ACHN (cell line): ENCODE measurements around the gene SRGAP3.
A peak's percentile ranks its signal among the peaks of the same experiment; 100 is the strongest.

Experiments used
- DNase-seq: peaks from one replicate; pipeline ENCODE4 v3.0.0-alpha.2; 2015
- in situ Hi-C: cut with HindIII; loops from 2 replicates; pipeline ENCODE4 v1.10.0; 2017; ENCODE audit warnings: low sequenced_read_pairs, low pct_ligation_motif_present, low pct_unique_long_range_greater_than_20kb

SRGAP3 gene

DNA sequence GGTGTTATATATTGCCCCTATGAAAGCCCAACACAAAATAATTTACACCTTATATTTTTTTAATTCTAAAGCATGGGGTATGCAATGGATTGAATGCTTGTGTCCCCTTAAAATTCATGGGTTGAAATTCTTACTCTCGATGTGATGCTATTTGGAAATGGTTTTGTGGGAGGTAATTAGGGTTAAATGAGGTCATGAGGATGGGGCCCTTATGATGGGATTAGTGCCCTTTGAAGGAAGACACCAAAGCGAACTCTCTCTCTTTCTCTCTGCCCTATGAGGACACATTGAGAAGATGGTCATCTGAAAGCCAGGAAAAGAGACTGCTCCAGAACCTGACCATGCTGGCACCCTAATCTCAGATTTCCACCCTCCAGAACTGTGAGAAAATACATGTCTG lies 7.6 kb upstream of the SRGAP3 start:
- in situ Hi-C loops = no loop called here
- DNase-seq = no peak

DNA sequence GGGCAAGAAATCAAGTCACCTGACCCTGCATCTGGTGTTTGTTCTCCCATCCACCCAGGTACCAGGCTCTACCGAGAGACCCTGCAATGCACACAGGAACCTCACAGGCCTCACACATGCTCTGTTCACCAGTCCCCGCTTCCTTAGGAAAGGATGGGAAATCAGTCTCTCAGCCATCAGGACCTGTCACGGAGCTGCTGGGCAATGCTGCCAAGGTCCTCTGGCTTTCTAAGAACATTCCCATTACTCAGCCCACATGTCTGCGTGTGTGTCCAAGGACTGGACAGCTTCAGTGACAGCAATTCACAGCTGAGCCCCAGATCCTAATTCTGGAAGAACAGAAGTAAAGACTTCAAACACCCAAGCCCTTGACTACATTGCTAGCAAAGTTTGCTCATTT lies 6.5 kb upstream of the SRGAP3 start:
- DNase-seq = no peak
- in situ Hi-C loops = no loop called here

DNA sequence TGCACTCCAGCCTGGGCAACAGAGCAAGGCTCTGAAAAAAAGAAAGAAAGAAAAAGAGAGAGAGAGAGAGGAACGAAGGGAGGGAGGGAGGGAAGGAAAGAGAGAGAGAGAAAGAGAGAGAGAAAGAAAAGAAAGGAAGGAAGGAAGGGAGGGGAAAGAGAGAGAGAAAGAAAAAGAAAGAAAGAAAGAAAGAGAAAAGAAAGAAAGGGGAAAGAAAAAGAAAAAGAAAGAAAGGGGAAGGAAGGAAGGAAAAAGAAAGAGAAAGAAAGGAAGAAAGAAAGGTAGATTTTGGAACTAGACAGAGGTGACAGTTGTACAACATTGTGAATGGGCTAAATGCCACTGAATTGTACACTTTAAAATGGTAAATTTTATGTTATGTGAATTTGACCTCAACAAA lies 5.3 kb upstream of the SRGAP3 start:
- DNase-seq = no peak
- in situ Hi-C loops = no loop called here

- no peak for DNase-seq
- in situ Hi-C loops = no loop called here
These were observed 3.9 kb upstream of the SRGAP3 start for GRCh38 chr3:9253327-9253726.

GRCh38 chr3:9251055-9251786 lies 1.8 kb upstream of the SRGAP3 start:
- DNase-seq = no peak
- in situ Hi-C loops = no loop called here

- peak; percentile 7 for DNase-seq
- in situ Hi-C loops = no loop called here
These were observed 790 bp upstream of the SRGAP3 start for GRCh38 chr3:9250236-9250635.

GRCh38 chr3:9248522-9249271 lies 749 bp downstream of the SRGAP3 start:
- in situ Hi-C loops = no loop called here
- no peak for DNase-seq

- in situ Hi-C loops = no loop called here
- DNase-seq = no peak
These were observed 1.4 kb downstream of the SRGAP3 start for GRCh38 chr3:9247941-9248521.

DNA sequence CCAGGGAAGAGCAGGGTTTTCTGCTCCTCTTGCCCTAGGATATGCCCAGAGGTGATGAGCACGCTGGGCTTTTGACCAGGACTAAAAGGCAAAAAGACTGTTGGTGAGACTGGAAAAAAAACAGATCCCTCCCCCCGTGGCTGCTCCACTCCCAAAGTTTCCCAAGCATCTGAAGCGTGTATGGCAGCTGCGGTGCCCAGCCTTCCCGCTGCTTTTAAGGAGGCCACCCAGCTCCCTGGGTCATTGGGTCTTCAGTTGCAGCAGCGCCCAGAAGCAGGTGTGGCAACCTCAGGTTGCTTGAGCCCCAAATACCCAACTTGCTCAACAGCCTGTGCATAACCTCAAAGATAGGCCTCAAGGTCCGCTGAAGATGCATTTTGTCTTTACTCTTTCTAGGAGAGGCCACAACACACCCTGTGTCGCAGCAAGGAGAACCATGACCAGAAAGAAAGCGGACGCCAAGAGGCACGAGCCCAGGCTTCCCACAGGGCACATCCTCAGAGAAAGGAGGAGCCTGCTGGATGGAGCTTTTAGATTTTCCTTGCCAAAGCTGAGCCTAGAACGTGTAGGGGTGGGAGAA lies 2.0 kb downstream of the SRGAP3 start:
- in situ Hi-C loops = no loop called here
- no peak for DNase-seq

GRCh38 chr3:9246189-9246588 lies 3.3 kb downstream of the SRGAP3 start:
- DNase-seq = no peak
- in situ Hi-C loops = no loop called here

DNA sequence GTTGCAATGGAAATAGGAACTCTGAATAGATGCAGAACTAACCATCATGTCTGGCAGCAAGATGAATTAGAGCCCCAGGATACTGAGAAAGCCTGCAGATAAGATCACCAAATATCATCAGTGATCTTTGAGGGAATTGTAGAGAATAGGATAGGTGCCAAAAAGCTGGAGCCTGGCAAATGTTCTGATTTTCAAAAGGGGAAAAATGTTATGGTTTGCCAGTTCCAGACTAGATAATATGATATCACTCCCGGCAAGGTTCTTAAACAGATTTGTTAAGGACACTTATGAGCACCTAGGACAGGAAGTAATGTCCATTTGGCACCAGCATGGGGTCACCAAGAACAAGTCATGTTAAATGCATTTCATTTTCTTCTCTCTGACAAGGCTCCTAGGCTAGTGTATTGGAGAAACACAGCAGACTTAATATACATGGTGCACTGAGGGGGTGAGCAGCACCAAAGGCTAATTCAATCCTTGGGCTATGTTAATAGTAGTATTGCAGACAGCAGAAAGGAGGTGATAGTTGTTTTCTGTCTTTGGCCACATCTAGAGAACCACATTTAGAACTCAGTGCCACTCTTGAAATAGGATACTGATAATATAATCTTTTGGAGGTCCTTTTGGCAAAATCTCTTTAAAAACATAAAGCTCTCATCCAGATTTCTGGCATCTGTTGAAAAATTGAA lies 4.8 kb downstream of the SRGAP3 start:
- in situ Hi-C loops = no loop called here
- no peak for DNase-seq

DNA sequence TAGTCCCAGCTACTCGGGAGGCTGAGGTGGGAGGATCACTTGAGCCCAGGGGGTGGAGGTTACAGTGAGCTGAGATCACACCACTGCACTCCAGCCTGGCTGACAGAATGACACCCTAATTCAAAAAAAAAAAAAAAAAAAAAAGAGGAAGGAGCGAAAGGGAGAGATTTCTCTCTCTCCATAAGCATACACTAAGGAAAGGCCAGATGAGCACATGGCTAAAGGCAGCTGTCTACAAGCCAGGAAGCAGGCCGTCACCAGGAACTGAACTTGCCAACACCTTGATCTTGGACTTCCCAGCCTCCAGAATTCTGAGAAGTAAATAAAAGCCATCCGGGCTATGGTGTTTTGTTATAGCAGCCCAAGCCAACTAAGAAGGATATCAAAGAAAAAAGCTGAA lies 7.5 kb downstream of the SRGAP3 start:
- DNase-seq = no peak
- in situ Hi-C loops = no loop called here

GRCh38 chr3:9239680-9240079 lies 9.8 kb downstream of the SRGAP3 start:
- in situ Hi-C loops = no loop called here
- no peak for DNase-seq

- in situ Hi-C loops = no loop called here
- DNase-seq = no peak
These were observed 10.6 kb downstream of the SRGAP3 start for GRCh38 chr3:9238721-9239295.

- in situ Hi-C loops = no loop called here
- DNase-seq = no peak
These were observed 11.2 kb downstream of the SRGAP3 start for GRCh38 chr3:9238276-9238675.

DNA sequence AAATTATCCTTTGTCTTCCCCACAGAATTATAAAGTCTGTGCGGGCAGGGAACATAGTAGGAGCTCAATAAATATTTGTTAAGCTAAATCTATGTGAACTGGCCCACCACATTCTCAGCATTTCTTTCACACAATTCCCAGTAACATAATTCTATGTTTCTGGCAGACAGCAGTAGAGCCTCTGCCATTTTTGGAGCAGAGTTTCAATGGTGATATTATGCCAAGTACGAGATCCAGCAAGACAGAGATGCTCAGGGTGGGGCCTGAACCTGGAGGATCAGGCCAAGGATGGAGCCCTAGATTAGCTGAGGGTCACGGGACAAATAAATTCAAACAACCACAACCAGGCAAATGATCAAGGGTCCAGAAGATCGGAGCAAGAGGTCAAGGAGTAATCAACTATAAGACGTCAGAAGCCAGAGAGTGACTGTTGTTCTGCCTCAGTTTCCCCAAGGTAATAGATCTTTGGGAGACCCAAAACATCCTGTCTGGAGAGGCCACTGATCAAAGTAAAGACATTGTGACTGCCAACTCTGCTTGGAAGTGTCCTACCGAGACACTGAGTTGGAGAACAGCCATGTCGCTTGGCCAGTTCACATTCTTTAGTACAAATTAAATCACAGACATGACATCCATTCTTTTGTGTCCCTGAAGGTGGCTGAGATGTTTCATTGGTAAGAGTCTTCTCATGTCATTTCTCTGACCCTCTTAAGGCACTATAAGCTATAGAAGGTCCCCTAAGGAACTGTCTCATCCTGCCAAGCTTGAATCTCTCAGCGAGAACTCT lies 15.4 kb downstream of the SRGAP3 start:
- DNase-seq = no peak

DNA sequence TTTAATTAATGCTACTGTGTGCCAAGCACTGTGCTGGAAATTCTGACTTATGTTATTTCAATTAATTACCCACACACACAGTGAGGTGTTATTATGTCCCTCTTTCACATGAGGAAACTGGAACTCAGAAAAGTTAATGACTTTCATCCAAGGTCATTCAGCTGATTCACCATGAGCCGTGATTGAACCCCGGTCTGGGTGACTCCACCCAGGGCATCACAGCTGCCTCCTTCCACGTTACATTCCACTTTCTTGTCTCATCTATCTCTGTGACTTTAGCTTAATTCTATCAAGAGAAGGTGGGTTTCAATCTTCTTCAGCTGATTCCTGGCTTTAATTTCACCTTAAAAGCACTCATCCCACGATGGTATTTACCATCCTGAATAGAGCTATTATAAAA lies 16.3 kb downstream of the SRGAP3 start:
- in situ Hi-C loops = no loop called here
- no peak for DNase-seq

More for the DNA sequence above, 15.4 kb downstream of the SRGAP3 start:
- in situ Hi-C loops = no loop called here

- in situ Hi-C loops = no loop called here
- DNase-seq = no peak
These were observed 17.5 kb downstream of the SRGAP3 start for GRCh38 chr3:9231937-9232336.
